SJSA1 (cell line): ENCODE measurements around the gene RPRD2. TPM values are rescaled to one million over a fixed set of nuclear protein-coding genes. Genes with fewer than 3 reads are reported as not detected.

ENCODE experiments used
- DNase-seq, 2 experiments: peaks; one replicate each; pipeline ENCODE4 v3.0.0-alpha.2; 2015 to 2020; ENCODE audit warnings: low spot score in 2 of 2, low read depth in 1 of 2
- H3K27ac ChIP-seq: fragments of 250-450 bp; sonication (Bioruptor Pico); 2 replicates; pipeline ENCODE4 v1.5.1; 2020; ENCODE audit warnings: mild to moderate bottlenecking, moderate library complexity
- H3K27me3 ChIP-seq: fragments of 250-450 bp; sonication (Bioruptor Pico); replicated peaks from 2 replicates; pipeline ENCODE4 v1.5.1; 2020; ENCODE audit warnings: mild to moderate bottlenecking, moderate library complexity
- H3K36me3 ChIP-seq: fragments of 250-450 bp; sonication (Bioruptor Pico); 2 replicates; pipeline ENCODE4 v1.5.1; 2020; ENCODE audit warnings: mild to moderate bottlenecking
- H3K4me1 ChIP-seq: fragments of 250-450 bp; sonication (Bioruptor Pico); replicated peaks from 2 replicates; pipeline ENCODE4 v1.6.1; 2021; ENCODE audit warnings: mild to moderate bottlenecking
- H3K4me3 ChIP-seq: fragments of 250-450 bp; sonication (Bioruptor Pico); 2 replicates; pipeline ENCODE4 v1.5.1; 2020; ENCODE audit warnings: mild to moderate bottlenecking
- H3K9me3 ChIP-seq: fragments of 250-450 bp; sonication (Bioruptor Pico); replicated peaks from 2 replicates; pipeline ENCODE4 v1.5.1; 2020; ENCODE audit warnings: mild to moderate bottlenecking
- total RNA-seq: library from RNA; depleted of rRNA; stranded (reverse); fragments of >200 nt; shearing (Covaris generic); gene quantifications from 2 replicates; pipeline ENCODE4 v1.2.3, GENCODE V29; 2014

The RPRD2 gene
- total RNA-seq, 1 experiment from 2014 or later = 9.9 TPM

GRCh38 chr1:150493175-150493574 is 129.2 kb downstream of the RPRD2 start:
- H3K27ac ChIP-seq = no peak overlapping the region
- H3K9me3 ChIP-seq = no peaks in the 10 kb centered on the region
- DNase-seq = no peak
- H3K36me3 ChIP-seq = peaks cover 54% of the 10 kb centered on the region
- peaks cover 2% of the 10 kb centered on the region; the same call in 1 of the 2 replicates for H3K4me1 ChIP-seq
- H3K27me3 ChIP-seq = no peaks in the 10 kb centered on the region
- H3K4me3 ChIP-seq = no peak overlapping the region

GRCh38 chr1:150498342-150498741 is 134.4 kb downstream of the RPRD2 start:
- DNase-seq = no peak
- H3K4me3 ChIP-seq = no peak overlapping the region
- H3K9me3 ChIP-seq = no peaks in the 10 kb centered on the region
- H3K27me3 ChIP-seq = no peaks in the 10 kb centered on the region
- no peak overlapping the region for H3K27ac ChIP-seq
- H3K36me3 ChIP-seq = peaks cover 41% of the 10 kb centered on the region
- no peaks in the 10 kb centered on the region for H3K4me1 ChIP-seq

GRCh38 chr1:150505431-150505830 is 141.5 kb downstream of the RPRD2 start:
- Histone ChIP-seq H3K4me3 (no peak overlapping the region), H3K9me3 (no peaks in the 10 kb centered on the region), H3K36me3 (peaks cover 50% of the 10 kb centered on the region), H3K4me1 (peaks cover 20% of the 10 kb centered on the region), H3K27ac (no peak overlapping the region), H3K27me3 (no peaks in the 10 kb centered on the region)
- DNase-seq = no peak

- Histone ChIP-seq H3K36me3 (peaks cover 70% of the 10 kb centered on the region), H3K9me3 (no peaks in the 10 kb centered on the region), H3K4me1 (peaks cover 20% of the 10 kb centered on the region), H3K4me3 (peak within 1 kb of the TSS; percentile 32), H3K27ac (peak within 1 kb of the TSS; percentile 66), H3K27me3 (no peaks in the 10 kb centered on the region)
- peak; percentile 76 to 83 for DNase-seq
These were observed 144.2 kb downstream of the RPRD2 start, which contains the start of gene ECM1 for GRCh38 chr1:150507912-150508864. ECM1 (plus strand) TSS chr1:150508109; CDS start chr1:150508210, 101 bp downstream.

- Histone ChIP-seq H3K27ac (peak overlapping the region; percentile 66; the same call in 1 of the 2 replicates), H3K36me3 (peaks cover 70% of the 10 kb centered on the region), H3K27me3 (no peaks in the 10 kb centered on the region), H3K4me1 (peaks cover 20% of the 10 kb centered on the region), H3K9me3 (no peaks in the 10 kb centered on the region), H3K4me3 (peak overlapping the region; percentile 32)
- DNase-seq = no peak
These were observed 145.0 kb downstream of the RPRD2 start for GRCh38 chr1:150508982-150509381.

GRCh38 chr1:150511551-150511950 is 147.6 kb downstream of the RPRD2 start:
- DNase-seq = no peak
- H3K36me3 ChIP-seq = peaks cover 56% of the 10 kb centered on the region
- no peak overlapping the region for H3K4me3 ChIP-seq
- H3K27ac ChIP-seq = no peak overlapping the region
- no peaks in the 10 kb centered on the region for H3K27me3 ChIP-seq
- no peaks in the 10 kb centered on the region for H3K9me3 ChIP-seq
- peaks cover 33% of the 10 kb centered on the region for H3K4me1 ChIP-seq

GRCh38 chr1:150511985-150512660 is 148.2 kb downstream of the RPRD2 start:
- H3K27ac ChIP-seq = no peak overlapping the region
- peaks cover 50% of the 10 kb centered on the region for H3K36me3 ChIP-seq
- DNase-seq = no peak
- H3K27me3 ChIP-seq = no peaks in the 10 kb centered on the region
- H3K4me1 ChIP-seq = peaks cover 35% of the 10 kb centered on the region
- H3K4me3 ChIP-seq = no peak overlapping the region
- H3K9me3 ChIP-seq = no peaks in the 10 kb centered on the region

- no peak for DNase-seq
- Histone ChIP-seq H3K9me3 (no peaks in the 10 kb centered on the region), H3K27ac (no peak overlapping the region), H3K36me3 (peaks cover 49% of the 10 kb centered on the region), H3K4me1 (peaks cover 30% of the 10 kb centered on the region), H3K4me3 (no peak overlapping the region), H3K27me3 (no peaks in the 10 kb centered on the region)
These were observed 148.9 kb downstream of the RPRD2 start for GRCh38 chr1:150512846-150513245.

- no peak for DNase-seq
These were observed 149.4 kb downstream of the RPRD2 start for GRCh38 chr1:150513351-150513791.

GRCh38 chr1:150514260-150514659 is 150.3 kb downstream of the RPRD2 start:
- Histone ChIP-seq H3K27ac (no peak overlapping the region), H3K4me3 (no peak overlapping the region), H3K36me3 (peaks cover 42% of the 10 kb centered on the region), H3K9me3 (no peaks in the 10 kb centered on the region), H3K4me1 (peaks cover 16% of the 10 kb centered on the region), H3K27me3 (no peaks in the 10 kb centered on the region)
- no peak for DNase-seq

More at GRCh38 chr1:150513351-150513791, 149.4 kb downstream of the RPRD2 start:
- H3K4me1 ChIP-seq = peaks cover 25% of the 10 kb centered on the region
- no peak overlapping the region for H3K27ac ChIP-seq
- H3K36me3 ChIP-seq = peaks cover 45% of the 10 kb centered on the region
- H3K27me3 ChIP-seq = no peaks in the 10 kb centered on the region
- H3K9me3 ChIP-seq = no peaks in the 10 kb centered on the region
- H3K4me3 ChIP-seq = no peak overlapping the region

GRCh38 chr1:150514913-150515327 is 151.0 kb downstream of the RPRD2 start:
- no peak for DNase-seq
- Histone ChIP-seq H3K36me3 (peaks cover 35% of the 10 kb centered on the region), H3K9me3 (no peaks in the 10 kb centered on the region), H3K27ac (no peak overlapping the region; the same call in 1 of the 2 replicates), H3K4me3 (peak overlapping the region; percentile 44), H3K27me3 (no peaks in the 10 kb centered on the region), H3K4me1 (peaks cover 15% of the 10 kb centered on the region)

- no peaks in the 10 kb centered on the region for H3K27me3 ChIP-seq
These were observed 151.5 kb downstream of the RPRD2 start, which contains the start of gene FALEC for GRCh38 chr1:150515328-150516049. FALEC (plus strand) TSS chr1:150515752.

GRCh38 chr1:150516050-150516591 is 152.2 kb downstream of the RPRD2 start:
- no peak for DNase-seq
- peaks cover 23% of the 10 kb centered on the region for H3K36me3 ChIP-seq
- peak overlapping the region; percentile 44 for H3K4me3 ChIP-seq
- H3K27me3 ChIP-seq = no peaks in the 10 kb centered on the region
- no peak overlapping the region for H3K27ac ChIP-seq
- peaks cover 15% of the 10 kb centered on the region for H3K4me1 ChIP-seq
- H3K9me3 ChIP-seq = no peaks in the 10 kb centered on the region

More at GRCh38 chr1:150515328-150516049, 151.5 kb downstream of the RPRD2 start, which contains the start of gene FALEC:
- H3K36me3 ChIP-seq = peaks cover 30% of the 10 kb centered on the region
- H3K4me3 ChIP-seq = peak within 1 kb of the TSS; percentile 44
- peak; percentile 96 to 97 for DNase-seq
- peaks cover 15% of the 10 kb centered on the region for H3K4me1 ChIP-seq
- H3K27ac ChIP-seq = no peak within 1 kb of the TSS; the same call in 1 of the 2 replicates
- H3K9me3 ChIP-seq = no peaks in the 10 kb centered on the region
